Measurements from ENCODE around the gene MCEMP1. TPM values are rescaled to one million over a fixed set of nuclear protein-coding genes. Genes with fewer than 3 reads are reported as not detected.

MCEMP1 gene
- total RNA-seq, 4 donors from 2014 or later, result 0.67 TPM; not detected in 3

GRCh38 chr19:7715671-7716070, 38.8 kb downstream of the MCEMP1 start:
- TF ChIP-seq POLR2A (IDR thresholded peaks at IDR 0.05), result no peak
- TF ChIP-seq, protein P1, sequence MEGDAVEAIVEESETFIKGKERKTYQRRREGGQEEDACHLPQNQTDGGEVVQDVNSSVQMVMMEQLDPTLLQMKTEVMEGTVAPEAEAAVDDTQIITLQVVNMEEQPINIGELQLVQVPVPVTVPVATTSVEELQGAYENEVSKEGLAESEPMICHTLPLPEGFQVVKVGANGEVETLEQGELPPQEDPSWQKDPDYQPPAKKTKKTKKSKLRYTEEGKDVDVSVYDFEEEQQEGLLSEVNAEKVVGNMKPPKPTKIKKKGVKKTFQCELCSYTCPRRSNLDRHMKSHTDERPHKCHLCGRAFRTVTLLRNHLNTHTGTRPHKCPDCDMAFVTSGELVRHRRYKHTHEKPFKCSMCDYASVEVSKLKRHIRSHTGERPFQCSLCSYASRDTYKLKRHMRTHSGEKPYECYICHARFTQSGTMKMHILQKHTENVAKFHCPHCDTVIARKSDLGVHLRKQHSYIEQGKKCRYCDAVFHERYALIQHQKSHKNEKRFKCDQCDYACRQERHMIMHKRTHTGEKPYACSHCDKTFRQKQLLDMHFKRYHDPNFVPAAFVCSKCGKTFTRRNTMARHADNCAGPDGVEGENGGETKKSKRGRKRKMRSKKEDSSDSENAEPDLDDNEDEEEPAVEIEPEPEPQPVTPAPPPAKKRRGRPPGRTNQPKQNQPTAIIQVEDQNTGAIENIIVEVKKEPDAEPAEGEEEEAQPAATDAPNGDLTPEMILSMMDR (IDR thresholded peaks at IDR 0.05), result no peak
- H3K27me3 ChIP-seq, result no peaks in the 10 kb centered on the region
- intact Hi-C loops (cut with DNase I; ENCODE audit: low total_unique reads), result no loop called here

DNA sequence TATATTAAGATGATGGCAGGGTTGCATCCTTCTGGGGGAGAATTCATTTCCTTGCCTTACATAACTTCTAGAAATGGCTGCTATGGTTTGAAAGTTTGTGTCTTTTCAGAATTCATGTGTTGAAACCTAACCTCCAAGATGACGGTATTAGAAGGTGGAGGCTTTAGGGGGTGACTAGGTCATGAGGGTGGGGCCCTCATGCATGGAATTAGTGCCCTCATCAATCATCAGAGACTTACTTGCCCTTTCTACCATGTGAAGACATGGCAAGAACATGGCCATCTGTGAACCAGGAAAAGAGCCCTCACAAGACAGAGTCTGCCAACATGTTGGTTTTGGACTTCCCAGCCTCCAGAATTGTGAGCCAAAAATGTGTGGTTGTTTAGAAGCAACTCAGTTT, 39.9 kb downstream of the MCEMP1 start:
- H3K27me3 ChIP-seq, result no peaks in the 10 kb centered on the region
- H3K9me3 ChIP-seq, result no peaks in the 10 kb centered on the region
- intact Hi-C loops (cut with DNase I; ENCODE audit: low total_unique reads), result no loop called here
- H3K4me1 ChIP-seq, result no peaks in the 10 kb centered on the region
- H3K27ac ChIP-seq, result no peak overlapping the region
- TF ChIP-seq, protein P1 (IDR thresholded peaks at IDR 0.05), result no peak
- no peak for TF ChIP-seq POLR2A (IDR thresholded peaks at IDR 0.05)
- H3K36me3 ChIP-seq, result no peaks in the 10 kb centered on the region
- no peak for DNase-seq
- H3K4me3 ChIP-seq, result no peak overlapping the region

More at GRCh38 chr19:7715671-7716070, 38.8 kb downstream of the MCEMP1 start:
- H3K4me3 ChIP-seq, result no peak overlapping the region
- no peaks in the 10 kb centered on the region for H3K9me3 ChIP-seq
- H3K36me3 ChIP-seq, result no peaks in the 10 kb centered on the region
- no peaks in the 10 kb centered on the region for H3K4me1 ChIP-seq
- no peak for DNase-seq
- H3K27ac ChIP-seq, result no peak overlapping the region

DNA sequence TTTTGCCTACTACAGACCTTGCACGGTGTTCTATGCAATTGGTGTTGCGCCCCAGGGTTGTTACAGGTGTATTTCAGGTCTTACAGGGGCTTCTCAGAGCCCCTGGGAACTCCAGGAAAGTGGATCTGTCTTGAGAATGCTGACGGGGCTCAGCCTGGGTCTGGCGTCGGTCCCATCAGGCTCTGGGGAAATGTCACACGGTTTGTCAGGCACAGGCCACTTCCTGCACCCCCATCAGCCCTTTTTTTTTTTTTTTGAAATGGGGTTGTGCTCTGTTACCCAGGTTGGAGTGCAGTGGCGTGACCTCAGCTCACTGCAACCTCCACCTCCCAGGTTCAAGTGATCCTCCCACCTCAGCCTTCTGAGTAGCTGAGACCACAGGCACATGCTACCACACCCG, 41.8 kb downstream of the MCEMP1 start:
- Histone ChIP-seq H3K4me3 (no peak overlapping the region), H3K27ac (no peak overlapping the region), H3K27me3 (no peaks in the 10 kb centered on the region), H3K9me3 (no peaks in the 10 kb centered on the region), H3K36me3 (no peaks in the 10 kb centered on the region), H3K4me1 (no peaks in the 10 kb centered on the region)
- TF ChIP-seq, protein P1 (IDR thresholded peaks at IDR 0.05), result no peak
- TF ChIP-seq POLR2A (IDR thresholded peaks at IDR 0.05), result no peak
- no peak for DNase-seq
- intact Hi-C loops (cut with DNase I; ENCODE audit: low total_unique reads), result no loop called here

DNA sequence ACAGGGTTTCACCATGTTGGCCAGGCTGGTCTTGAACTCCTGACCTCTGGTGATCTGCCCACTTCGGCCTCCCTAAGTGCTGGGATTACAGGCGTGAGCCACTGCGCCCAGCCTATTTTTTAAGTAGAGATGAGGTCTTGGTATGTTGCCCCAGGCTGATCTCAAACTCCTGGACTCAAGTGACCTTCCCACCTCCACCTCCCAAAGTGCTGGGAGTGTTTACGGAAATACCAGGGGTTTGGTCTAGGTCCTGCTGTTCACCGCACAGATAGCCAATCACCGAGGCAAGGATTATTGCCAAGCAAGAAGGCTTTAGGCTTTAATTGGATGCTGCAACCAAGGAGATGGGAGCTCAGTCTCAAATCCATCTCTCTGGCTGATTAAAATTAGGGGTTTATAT, 43.5 kb downstream of the MCEMP1 start:
- intact Hi-C loops (cut with DNase I; ENCODE audit: low total_unique reads), result no loop called here
- no peaks in the 10 kb centered on the region for H3K27me3 ChIP-seq
- TF ChIP-seq, protein P1 (IDR thresholded peaks at IDR 0.05), result no peak
- no peak for TF ChIP-seq POLR2A (IDR thresholded peaks at IDR 0.05)
- H3K27ac ChIP-seq, result no peak overlapping the region
- H3K9me3 ChIP-seq, result no peaks in the 10 kb centered on the region
- H3K4me3 ChIP-seq, result no peak overlapping the region
- no peaks in the 10 kb centered on the region for H3K36me3 ChIP-seq
- H3K4me1 ChIP-seq, result no peaks in the 10 kb centered on the region
- no peak for DNase-seq

DNA sequence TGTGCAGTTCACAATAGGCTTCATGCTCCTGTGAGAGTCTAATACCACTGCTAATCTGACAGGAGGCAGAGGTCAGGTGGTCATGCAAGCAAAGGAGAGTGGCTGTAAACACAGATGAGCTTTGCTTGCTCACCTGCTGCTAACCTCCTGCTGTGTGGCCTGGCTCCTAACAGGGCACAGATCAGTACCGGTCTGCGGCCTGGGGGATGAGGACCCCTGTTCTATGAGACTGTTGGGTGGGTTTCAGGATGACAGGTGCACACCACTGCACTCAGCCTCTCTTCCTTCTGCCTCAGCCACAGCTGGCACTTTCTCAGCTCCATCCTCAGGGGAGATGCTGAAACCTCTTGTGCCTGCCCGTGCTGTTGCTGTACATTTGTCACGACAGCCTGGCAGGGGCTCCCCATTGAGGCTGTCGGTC, 45.4 kb downstream of the MCEMP1 start:
- no peaks in the 10 kb centered on the region for H3K36me3 ChIP-seq
- TF ChIP-seq, protein P1 (IDR thresholded peaks at IDR 0.05), result no peak
- no peak for TF ChIP-seq POLR2A (IDR thresholded peaks at IDR 0.05)
- no peaks in the 10 kb centered on the region for H3K4me1 ChIP-seq
- no peaks in the 10 kb centered on the region for H3K27me3 ChIP-seq
- DNase-seq, result no peak
- intact Hi-C loops (cut with DNase I; ENCODE audit: low total_unique reads), result no loop called here
- H3K9me3 ChIP-seq, result no peaks in the 10 kb centered on the region
- H3K4me3 ChIP-seq, result no peak overlapping the region
- no peak overlapping the region for H3K27ac ChIP-seq
